ENCODE data around the gene SUPT4H1. TPM values are rescaled to one million over a fixed set of nuclear protein-coding genes. Genes with fewer than 3 reads are reported as not detected.
A peak's percentile ranks its signal among the peaks of the same experiment; 100 is the strongest.

The SUPT4H1 gene
- total and polyA plus RNA-seq, 9 of the 15 experiments (the other 6 are each of a cell fraction or from before 2014, with no cell fraction given), result 62.1 to 320 (median 117) TPM

GRCh38 chr17:58391302-58391984, 39.4 kb upstream of the SUPT4H1 start (continued):
- no peak for TF ChIP-seq ZFP30 (CRISPR knock-in tag; IDR thresholded peaks at IDR 0.05; ENCODE audit: borderline replicate concordance)
- TF ChIP-seq, protein P1, sequence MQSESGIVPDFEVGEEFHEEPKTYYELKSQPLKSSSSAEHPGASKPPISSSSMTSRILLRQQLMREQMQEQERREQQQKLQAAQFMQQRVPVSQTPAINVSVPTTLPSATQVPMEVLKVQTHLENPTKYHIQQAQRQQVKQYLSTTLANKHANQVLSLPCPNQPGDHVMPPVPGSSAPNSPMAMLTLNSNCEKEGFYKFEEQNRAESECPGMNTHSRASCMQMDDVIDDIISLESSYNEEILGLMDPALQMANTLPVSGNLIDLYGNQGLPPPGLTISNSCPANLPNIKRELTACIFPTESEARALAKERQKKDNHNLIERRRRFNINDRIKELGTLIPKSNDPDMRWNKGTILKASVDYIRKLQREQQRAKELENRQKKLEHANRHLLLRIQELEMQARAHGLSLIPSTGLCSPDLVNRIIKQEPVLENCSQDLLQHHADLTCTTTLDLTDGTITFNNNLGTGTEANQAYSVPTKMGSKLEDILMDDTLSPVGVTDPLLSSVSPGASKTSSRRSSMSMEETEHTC (IDR thresholded peaks at IDR 0.05), result no peak
- no peak for TF ChIP-seq EGR1 (conservative IDR thresholded peaks at IDR 0.05)
- no peak for TF ChIP-seq ETS2 (tag; IDR thresholded peaks at IDR 0.05; ENCODE audit: borderline replicate concordance, poor library complexity, severe bottlenecking)
- no peak for TF ChIP-seq ZNF561 (CRISPR knock-in tag; conservative IDR thresholded peaks at IDR 0.05)
- TF ChIP-seq SMARCB1 (IDR thresholded peaks at IDR 0.05; ENCODE audit: insufficient read length, low read depth), result no peak
- no peak for TF ChIP-seq MYNN (IDR thresholded peaks at IDR 0.05)
- TF ChIP-seq MYNN (CRISPR knock-in tag; IDR thresholded peaks at IDR 0.05), result no peak
- TF ChIP-seq ELF1 (tag; IDR thresholded peaks at IDR 0.05), result no peak
- TF ChIP-seq GTF2A2 (tag; IDR thresholded peaks at IDR 0.05), result no peak
- TF ChIP-seq E2F1 (CRISPR knock-in tag; IDR thresholded peaks at IDR 0.05), result no peak
- no peak for TF ChIP-seq ZNF584 (CRISPR knock-in tag; IDR thresholded peaks at IDR 0.05; ENCODE audit: low read depth)
- peak; percentile 92 for TF ChIP-seq LEF1 (IDR thresholded peaks at IDR 0.05)
- TF ChIP-seq PHF20 (IDR thresholded peaks at IDR 0.05; ENCODE audit: partially characterized antibody), result no peak
- TF ChIP-seq ZBTB26 (CRISPR knock-in tag; IDR thresholded peaks at IDR 0.05), result no peak
- TF ChIP-seq CSDE1 (IDR thresholded peaks at IDR 0.05), result no peak
- no peak for TF ChIP-seq RBM14 (IDR thresholded peaks at IDR 0.05; ENCODE audit: borderline replicate concordance, insufficient read depth, low read depth, low read length)
- TF ChIP-seq TEAD1 (CRISPR knock-in tag; IDR thresholded peaks at IDR 0.05), result peak; percentile 70 to 74; a peak in 2 of 4 replicates
- TF ChIP-seq CXXC5 (CRISPR knock-in tag; IDR thresholded peaks at IDR 0.05), result peak; percentile 43; the same call in 1 of the 2 replicates
- TF ChIP-seq SNIP1 (IDR thresholded peaks at IDR 0.05; ENCODE audit: low read depth), result no peak
- no peak for TF ChIP-seq UBTF (IDR thresholded peaks at IDR 0.05; ENCODE audit: borderline replicate concordance in 1 of 2, low read depth in 2 of 2, low read length in 2 of 2)
- peak; percentile 45; the same call in 1 of the 2 replicates for TF ChIP-seq MTA3 (IDR thresholded peaks at IDR 0.05; ENCODE audit: borderline replicate concordance)
- TF ChIP-seq PYGO2 (tag; IDR thresholded peaks at IDR 0.05), result no peak
- no peak for TF ChIP-seq TAF9B (IDR thresholded peaks at IDR 0.05; ENCODE audit: partially characterized antibody)
